ENCODE data around the gene ABCB6.

Gene ABCB6

GRCh38 chr2:219182331-219183150 is 36.2 kb downstream of the ABCB6 start:
- DNase-seq, result no peak

GRCh38 chr2:219181531-219181930 is 37.2 kb downstream of the ABCB6 start:
- no peak for DNase-seq

GRCh38 chr2:219180961-219181360 is 37.8 kb downstream of the ABCB6 start:
- DNase-seq, result no peak

- DNase-seq, result no peak
Measured at GRCh38 chr2:219179601-219180465, 38.9 kb downstream of the ABCB6 start.

- peak; percentile 46 for DNase-seq
Measured at GRCh38 chr2:219178377-219179175, 40.2 kb downstream of the ABCB6 start.

- peak; percentile 90 for DNase-seq
Measured at GRCh38 chr2:219177552-219178376, 41.0 kb downstream of the ABCB6 start, which contains the start of gene RETREG2. Gene RETREG2 (plus strand): TSS chr2:219178275. CDS start chr2:219178353, 78 bp downstream.

GRCh38 chr2:219176818-219177551 is 41.8 kb downstream of the ABCB6 start, which contains the start of gene CNPPD1:
Gene CNPPD1 (minus strand): TSS chr2:219176925. CDS start chr2:219176828, 97 bp downstream.
- DNase-seq, result peak; percentile 85

GRCh38 chr2:219175928-219176817 is 42.6 kb downstream of the ABCB6 start:
- DNase-seq, result peak; percentile 56

GRCh38 chr2:219175486-219175885 is 43.3 kb downstream of the ABCB6 start:
- DNase-seq, result no peak

GRCh38 chr2:219174801-219175200 is 44.0 kb downstream of the ABCB6 start:
- no peak for DNase-seq

- no peak for DNase-seq
Measured at GRCh38 chr2:219174146-219174545, 44.6 kb downstream of the ABCB6 start.

- DNase-seq, result no peak
Measured at GRCh38 chr2:219173176-219173575, 45.6 kb downstream of the ABCB6 start.

- DNase-seq, result no peak
Measured at GRCh38 chr2:219172231-219173154, 46.3 kb downstream of the ABCB6 start.

GRCh38 chr2:219171231-219171651 is 47.5 kb downstream of the ABCB6 start:
- DNase-seq, result peak; percentile 89

GRCh38 chr2:219169930-219170654 is 48.7 kb downstream of the ABCB6 start, which contains the start of gene SLC23A3:
Gene SLC23A3 (minus strand): TSS chr2:219170029. CDS start chr2:219169984, 45 bp downstream.
- DNase-seq, result no peak

- no peak for DNase-seq
Measured at GRCh38 chr2:219168932-219169331, 49.8 kb downstream of the ABCB6 start.

- no peak for DNase-seq
Measured at GRCh38 chr2:219168526-219168925, 50.2 kb downstream of the ABCB6 start.

- no peak for DNase-seq
Measured at GRCh38 chr2:219167997-219168396, 50.8 kb downstream of the ABCB6 start.
